ENCODE measurements around the gene BCR. TPM values are rescaled to one million over a fixed set of nuclear protein-coding genes. Genes with fewer than 3 reads are reported as not detected.

BCR gene
- total and polyA plus RNA-seq, 2 of the 8 experiments (the other 6 are each of a cell fraction or from before 2014, with no cell fraction given): 66.7 to 130 TPM

- TF ChIP-seq HDAC2 (IDR thresholded peaks at IDR 0.05; ENCODE audit: borderline replicate concordance in 1 of 2, low read depth in 2 of 2, low read length in 2 of 2) (no peak), RAD21 (IDR thresholded peaks at IDR 0.05 in 1 of 2, conservative IDR thresholded peaks at IDR 0.05 in 1 of 2; ENCODE audit: low read depth in 2 of 2, low read length in 2 of 2) (no peak), SUZ12 (IDR thresholded peaks at IDR 0.05; ENCODE audit: low read length) (no peak), MAFK (IDR thresholded peaks at IDR 0.05; ENCODE audit: low read depth, low read length) (no peak)
These were observed 49.3 kb downstream of the BCR start (continued) for GRCh38 chr22:23229646-23230045.

Measured in H1 (cell line).